Astrocyte of the cerebellum (primary cell): ENCODE results near the gene KSR2.

Experiments
- DNase-seq: peaks from one replicate; pipeline ENCODE4 v3.0.0-alpha.2; 2011; ENCODE audit warnings: low read depth
- H3K4me3 ChIP-seq: 2 replicates; pipeline ENCODE4 v1.5.1; 2011; ENCODE audit warnings: mild to moderate bottlenecking, low read depth, low read length, moderate library complexity
- CTCF ChIP-seq: IDR thresholded peaks from 2 replicates; pipeline ENCODE4 v1.5.1; 2012; ENCODE audit warnings: low read length, low read depth, moderate library complexity, mild to moderate bottlenecking; ENCODE audit errors: missing control alignments
- in situ Hi-C: cut with HindIII; loops from 2 replicates; pipeline ENCODE4 v1.10.0; 2017; ENCODE audit warnings: low sequenced_read_pairs

The KSR2 gene

GRCh38 chr12:117567644-117568216 is 401.1 kb downstream of the KSR2 start:
- no peak overlapping the region for H3K4me3 ChIP-seq
- no peak for TF ChIP-seq CTCF
- in situ Hi-C loops: no loop called here
- no peak for DNase-seq

- in situ Hi-C loops: no loop called here
- DNase-seq: no peak
- no peak overlapping the region for H3K4me3 ChIP-seq
- no peak for TF ChIP-seq CTCF
Measured at GRCh38 chr12:117564881-117565280, 403.9 kb downstream of the KSR2 start.

- no peak for TF ChIP-seq CTCF
- DNase-seq: no peak
Measured at GRCh38 chr12:117563706-117564105, 405.1 kb downstream of the KSR2 start.

GRCh38 chr12:117563007-117563406 is 405.8 kb downstream of the KSR2 start:
- no peak overlapping the region for H3K4me3 ChIP-seq
- no peak for DNase-seq
- in situ Hi-C loops: no loop called here
- TF ChIP-seq CTCF: no peak

More at GRCh38 chr12:117563706-117564105, 405.1 kb downstream of the KSR2 start:
- in situ Hi-C loops: no loop called here
- no peak overlapping the region for H3K4me3 ChIP-seq

GRCh38 chr12:117561990-117562389 is 406.8 kb downstream of the KSR2 start:
- DNase-seq: no peak
- in situ Hi-C loops: no loop called here
- TF ChIP-seq CTCF: no peak
- no peak overlapping the region for H3K4me3 ChIP-seq

- in situ Hi-C loops: no loop called here
Measured at GRCh38 chr12:117559978-117560377, 408.8 kb downstream of the KSR2 start.

More at GRCh38 chr12:117559978-117560377, 408.8 kb downstream of the KSR2 start:
- H3K4me3 ChIP-seq: no peak overlapping the region
- no peak for TF ChIP-seq CTCF
- no peak for DNase-seq
